PC-9 (cell line): ENCODE measurements around the gene ZNF440.

ENCODE experiments used
- EZH2 ChIP-seq: fragments of 200-600 bp; sonication (generic); IDR thresholded peaks from 2 replicates; pipeline ENCODE4 v1.8.0; 2017; ENCODE audit warnings: antibody characterized with exemption, low read depth
- TF ChIP-seq, protein P1 (sequence below): fragments of 200-600 bp; sonication (generic); conservative IDR thresholded peaks from 2 replicates; pipeline ENCODE4 v1.6.1; 2017; ENCODE audit warnings: mixed run types, antibody characterized with exemption, mild to moderate bottlenecking, moderate library complexity

DNA sequence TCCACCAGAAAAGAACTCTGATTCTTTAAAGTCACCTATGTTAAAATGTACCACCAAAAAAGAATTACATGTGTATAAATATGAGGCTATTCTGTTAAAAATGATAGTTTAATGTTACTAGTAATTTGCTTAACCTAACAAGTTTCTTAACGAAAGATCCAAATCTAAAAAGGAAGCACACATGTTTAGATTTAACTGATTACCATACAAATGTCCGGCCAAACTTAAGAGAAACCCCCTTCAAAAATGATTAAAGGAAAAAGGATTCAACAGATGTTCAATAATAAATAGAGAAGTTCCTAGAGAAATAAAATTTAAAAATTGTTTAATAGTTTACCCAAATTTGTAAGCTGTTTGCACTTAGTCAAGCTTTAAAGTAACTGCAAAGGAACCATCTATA is 68.5 kb downstream of the ZNF440 start:
- TF ChIP-seq, protein P1, sequence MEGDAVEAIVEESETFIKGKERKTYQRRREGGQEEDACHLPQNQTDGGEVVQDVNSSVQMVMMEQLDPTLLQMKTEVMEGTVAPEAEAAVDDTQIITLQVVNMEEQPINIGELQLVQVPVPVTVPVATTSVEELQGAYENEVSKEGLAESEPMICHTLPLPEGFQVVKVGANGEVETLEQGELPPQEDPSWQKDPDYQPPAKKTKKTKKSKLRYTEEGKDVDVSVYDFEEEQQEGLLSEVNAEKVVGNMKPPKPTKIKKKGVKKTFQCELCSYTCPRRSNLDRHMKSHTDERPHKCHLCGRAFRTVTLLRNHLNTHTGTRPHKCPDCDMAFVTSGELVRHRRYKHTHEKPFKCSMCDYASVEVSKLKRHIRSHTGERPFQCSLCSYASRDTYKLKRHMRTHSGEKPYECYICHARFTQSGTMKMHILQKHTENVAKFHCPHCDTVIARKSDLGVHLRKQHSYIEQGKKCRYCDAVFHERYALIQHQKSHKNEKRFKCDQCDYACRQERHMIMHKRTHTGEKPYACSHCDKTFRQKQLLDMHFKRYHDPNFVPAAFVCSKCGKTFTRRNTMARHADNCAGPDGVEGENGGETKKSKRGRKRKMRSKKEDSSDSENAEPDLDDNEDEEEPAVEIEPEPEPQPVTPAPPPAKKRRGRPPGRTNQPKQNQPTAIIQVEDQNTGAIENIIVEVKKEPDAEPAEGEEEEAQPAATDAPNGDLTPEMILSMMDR = no peak
- TF ChIP-seq EZH2 = no peak
